DMS153 (cell line): Measurements from ENCODE around the gene B3GALT6.
"Not testable (repeated sequence)": the region's sequence is repeated elsewhere in the genome, so short reads cannot be mapped to it uniquely, and the experiment has no call there.

Experiments
- DNase-seq: peaks from one replicate; lab custom pipeline; 2025; lab: John Stamatoyannopoulos, UW

Gene B3GALT6

DNA sequence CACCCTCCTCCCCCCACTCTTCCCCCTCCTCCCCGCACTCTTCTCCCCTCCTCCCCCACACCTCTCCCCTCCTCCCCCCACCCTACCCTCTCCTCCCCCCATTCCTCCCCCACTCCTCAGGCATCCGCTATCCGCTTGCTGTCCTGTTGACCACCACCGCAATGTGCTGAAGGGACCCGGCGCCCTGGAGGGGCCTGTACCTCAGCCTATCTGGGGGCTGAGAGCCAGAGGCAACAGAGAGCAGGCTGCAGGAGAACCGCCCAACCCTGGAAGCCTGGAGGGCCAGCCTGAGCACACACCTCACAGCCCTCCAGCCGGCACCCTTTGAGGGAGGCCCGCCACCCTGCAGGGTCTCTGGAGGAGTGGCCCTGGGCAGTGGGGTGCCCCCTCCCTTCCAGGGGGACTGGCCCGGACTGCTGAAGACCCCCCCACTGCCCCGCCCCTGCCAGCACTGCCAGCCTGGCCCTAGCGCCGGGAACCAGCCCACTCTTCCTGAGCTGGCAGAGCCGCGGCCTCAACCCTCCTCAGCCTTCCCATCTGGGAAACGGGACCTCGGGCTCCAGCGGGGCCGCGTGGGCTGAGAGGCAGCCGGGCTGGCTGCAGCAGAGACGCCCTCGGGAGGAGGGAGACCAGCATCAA, 13.3 kb downstream of the B3GALT6 start:
- DNase-seq = no peak

DNA sequence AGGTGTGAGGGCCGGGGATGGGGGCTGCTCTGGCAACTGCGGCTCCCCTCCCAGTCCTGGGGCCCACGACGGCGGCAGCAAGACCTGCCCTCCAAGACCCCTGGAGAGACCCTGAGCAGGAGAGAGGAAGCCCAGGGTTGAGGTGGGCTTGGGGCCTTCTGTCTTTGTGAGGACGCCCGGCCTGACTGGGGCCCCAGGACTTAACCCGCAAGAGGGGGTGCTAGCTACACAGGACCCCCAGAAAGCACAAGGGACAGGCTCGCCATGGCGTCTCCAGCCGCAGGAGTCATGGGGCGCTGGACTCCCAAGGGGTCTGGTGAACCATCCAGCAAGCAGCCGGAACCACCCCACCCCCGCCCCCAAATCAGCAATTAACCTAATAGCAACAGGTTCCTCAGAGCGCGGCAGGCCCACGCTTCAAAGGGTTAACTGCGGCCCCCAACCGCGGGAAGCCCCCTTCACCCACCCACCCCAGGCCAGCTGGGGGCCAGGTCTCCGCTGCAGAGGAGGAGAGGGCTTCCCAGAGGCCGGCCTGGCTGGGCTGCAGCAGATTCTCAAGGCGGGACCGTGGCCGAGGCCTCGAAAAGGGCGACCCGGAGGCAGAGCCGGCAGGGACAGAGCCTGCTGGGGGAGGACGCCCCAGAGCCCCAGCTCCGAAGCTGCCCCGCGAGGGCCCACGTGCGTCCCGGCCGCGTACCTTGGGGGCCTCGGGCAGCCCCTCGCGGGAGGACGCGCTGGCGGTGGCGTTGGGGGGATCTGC, 14.0 kb downstream of the B3GALT6 start:
- no peak for DNase-seq

DNA sequence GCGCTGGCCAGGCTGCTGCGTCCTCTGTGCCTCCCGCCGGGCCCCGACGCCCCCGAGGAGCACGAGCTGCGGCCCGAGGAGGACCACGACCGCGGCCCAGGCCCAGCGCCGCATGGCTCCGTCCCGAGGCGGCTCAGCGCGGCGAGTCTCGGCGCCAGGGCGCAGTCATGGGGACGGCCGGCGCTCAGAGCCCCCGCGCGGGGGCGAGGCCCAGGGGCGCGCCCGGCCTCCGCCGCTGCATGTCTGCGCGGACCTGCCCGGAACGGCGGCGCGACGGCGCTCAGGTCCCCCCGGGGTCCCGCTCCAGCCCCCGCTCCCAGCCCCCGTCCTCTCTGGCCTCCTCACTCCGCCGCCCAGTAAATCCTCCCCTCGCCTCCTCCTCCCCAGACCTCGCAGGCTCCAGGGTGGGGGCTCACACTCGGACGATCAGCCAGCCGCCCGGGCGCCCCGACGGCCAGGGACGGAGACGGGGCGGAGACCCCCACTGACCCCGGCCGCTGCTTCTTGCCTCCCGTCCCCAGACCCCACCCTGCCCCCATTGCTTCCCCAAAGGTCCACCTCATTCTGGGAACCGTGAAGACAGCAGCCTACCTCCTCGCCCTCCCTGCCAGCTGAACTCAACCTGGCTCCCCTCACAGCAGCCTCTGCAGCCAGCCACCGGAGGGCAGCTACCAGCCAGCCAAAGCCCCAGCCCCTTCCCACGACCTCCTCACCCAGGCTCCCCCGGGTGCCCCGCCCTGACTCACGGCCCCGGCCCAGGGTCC, 14.7 kb downstream of the B3GALT6 start, which contains the start of gene C1QTNF12:
TSS of gene C1QTNF12 (minus strand) at position 146 of the 764 bp plus-strand sequence. CDS start at position 114, 32 bp downstream.
- no peak for DNase-seq

DNA sequence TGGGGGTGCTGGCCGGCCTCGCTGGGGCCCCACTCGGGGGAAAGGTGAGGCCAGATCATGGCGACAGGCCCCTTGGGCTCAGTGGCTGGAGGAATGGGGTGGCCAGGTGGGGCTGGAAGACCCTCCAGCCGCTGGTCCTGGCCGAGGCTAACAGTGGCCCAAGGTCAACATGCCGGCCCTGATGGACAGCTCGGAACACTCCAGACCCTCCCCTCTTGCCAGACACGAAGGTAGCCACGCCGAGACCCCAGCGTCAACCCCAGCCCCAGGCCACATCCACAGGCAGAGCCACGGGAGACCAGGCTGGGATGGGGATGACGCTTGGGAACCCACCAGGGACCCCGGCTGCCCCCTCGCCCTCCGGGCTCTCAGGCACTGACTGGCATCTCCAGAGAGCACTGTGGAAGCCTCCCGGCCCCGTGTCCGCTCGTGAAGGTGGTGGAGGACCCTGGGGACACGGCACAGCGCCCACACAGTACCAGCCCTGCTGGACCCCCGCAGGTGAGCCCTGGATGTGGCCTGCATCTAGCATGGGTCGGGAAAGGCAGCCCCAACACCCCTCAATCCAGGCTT, 15.4 kb downstream of the B3GALT6 start:
- no peak for DNase-seq

DNA sequence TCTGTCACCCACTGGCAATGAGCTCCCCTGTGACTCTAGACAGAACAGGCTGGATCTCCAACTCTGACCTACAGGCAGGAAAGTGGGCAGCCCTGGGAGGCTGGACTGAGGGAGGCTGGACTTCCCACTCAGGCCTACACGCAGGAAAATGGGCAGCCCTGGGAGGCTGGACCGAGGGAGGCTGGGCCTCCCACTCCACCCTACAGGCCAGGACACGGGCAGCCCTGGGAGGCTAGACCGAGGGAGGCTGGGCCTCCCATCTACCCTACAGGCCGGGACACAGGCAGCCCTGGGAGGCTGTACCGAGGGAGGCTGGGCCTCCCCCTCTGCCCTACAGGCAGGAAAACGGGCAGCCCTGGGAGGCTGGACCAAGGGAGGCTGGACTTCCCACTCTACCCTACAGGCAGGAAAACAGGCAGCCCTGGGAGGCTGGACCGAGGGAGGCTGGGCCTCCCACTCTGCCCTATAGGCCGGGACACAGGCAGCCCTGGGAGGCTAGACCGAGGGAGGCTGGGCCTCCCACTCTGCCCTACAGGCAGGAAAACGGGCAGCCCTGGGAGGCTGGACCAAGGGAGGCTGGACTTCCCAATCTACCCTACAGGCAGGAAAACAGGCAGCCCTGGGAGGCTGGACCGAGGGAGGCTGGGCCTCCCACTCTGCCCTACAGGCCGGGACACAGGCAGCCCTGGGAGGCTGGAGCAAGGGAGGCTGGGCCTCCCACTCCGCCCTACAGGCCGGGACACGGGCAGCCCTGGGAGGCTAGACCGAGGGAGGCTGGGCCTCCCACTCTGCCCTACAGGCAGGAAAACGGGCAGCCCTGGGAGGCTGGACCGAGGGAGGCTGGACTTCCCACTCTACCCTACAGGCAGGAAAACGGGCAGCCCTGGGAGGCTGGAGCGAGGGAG, 16.2 kb downstream of the B3GALT6 start:
- DNase-seq = not testable (repeated sequence)

DNA sequence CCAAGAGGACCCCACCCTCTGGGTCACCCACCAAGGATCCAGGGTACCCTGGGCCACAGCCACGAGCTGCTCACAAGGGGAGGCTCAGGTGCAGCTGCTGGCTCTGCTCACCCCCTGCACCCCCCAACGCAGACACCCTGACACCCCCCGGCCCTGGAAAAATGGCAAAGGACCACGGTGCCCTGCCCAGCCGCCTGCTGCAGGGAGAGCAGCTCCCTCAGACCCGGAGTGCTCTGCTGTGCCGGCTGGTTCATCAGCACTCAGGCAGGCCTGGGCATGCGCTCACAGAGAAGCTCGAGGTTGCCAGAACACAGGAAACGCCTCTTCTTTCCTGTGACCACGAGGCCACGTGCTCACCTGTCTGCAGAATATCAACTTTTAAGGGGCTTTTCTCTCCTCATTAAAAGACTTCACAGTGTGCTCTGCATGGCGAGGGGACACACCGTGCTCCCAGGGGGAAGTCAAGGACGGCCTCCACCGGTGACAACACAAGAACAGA, 18.8 kb downstream of the B3GALT6 start:
- peak; percentile 86 for DNase-seq

DNA sequence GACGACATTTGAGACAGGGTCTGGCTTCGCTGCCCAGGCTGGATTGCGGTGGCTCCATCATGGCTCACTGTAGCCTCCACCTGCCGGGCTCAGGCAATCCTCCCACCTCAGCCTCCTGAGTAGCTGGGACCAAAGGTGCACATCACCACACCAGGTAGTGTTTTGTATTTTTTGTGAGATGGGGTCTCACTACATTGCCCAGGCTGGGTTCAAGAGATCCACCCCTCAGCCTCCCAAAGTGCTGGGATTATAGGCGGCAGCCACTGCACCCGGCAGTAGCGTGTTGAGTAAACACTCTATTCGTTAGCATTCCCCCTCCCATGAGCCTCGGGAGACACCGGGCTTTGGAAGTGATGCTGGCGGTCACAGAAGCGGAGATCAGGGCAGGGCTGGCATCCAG, 21.3 kb downstream of the B3GALT6 start:
- no peak for DNase-seq

DNA sequence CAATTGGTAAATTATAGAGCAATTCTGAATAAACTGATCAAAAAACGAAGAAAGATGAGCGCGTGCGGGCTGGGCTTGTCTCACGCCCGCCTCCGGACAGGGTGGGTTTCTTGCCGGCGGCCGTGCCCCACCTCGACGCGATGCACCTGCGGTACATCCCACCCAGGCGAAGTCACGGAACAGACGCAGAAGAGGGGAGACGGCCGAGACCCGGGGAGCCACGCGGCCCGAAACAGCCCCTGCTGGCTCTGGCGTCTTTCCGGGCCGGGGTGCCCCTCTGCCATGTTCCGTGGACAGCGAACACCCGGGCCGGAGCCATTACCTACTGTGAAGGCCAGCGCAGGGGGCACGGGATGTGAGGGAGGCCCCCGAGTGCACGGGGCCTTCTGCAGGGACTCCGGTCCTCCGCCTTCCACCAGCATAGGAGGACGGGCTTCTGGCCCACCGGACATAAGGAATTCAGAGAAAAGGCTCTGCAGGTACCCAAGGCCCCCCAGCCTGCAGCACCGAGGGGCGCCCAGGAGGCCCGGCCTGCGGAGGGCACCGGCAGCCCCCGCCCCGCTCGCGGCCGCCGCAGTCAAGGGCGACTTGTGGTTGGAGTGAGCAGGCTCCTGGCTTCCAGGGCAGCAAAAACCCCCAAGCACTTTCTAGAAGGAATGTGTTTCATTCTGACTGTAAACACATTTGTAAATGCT, 22.1 kb downstream of the B3GALT6 start:
- DNase-seq = no peak

DNA sequence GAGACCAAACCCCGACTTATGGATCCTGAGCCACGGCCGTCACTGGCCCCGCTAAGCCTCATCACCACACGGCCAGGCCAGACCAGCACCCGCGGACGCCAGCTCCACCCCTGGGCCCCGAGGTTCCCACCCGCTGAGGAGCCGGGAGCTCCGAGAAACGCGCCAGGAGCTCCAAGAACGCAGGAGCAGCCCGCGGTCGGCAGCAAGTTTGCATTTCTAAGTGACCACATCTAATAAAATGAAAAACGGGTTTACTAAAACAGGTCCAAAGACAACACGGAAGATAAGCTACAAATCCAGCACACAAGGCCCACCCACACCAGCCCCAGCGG, 22.6 kb downstream of the B3GALT6 start:
- DNase-seq = no peak

DNA sequence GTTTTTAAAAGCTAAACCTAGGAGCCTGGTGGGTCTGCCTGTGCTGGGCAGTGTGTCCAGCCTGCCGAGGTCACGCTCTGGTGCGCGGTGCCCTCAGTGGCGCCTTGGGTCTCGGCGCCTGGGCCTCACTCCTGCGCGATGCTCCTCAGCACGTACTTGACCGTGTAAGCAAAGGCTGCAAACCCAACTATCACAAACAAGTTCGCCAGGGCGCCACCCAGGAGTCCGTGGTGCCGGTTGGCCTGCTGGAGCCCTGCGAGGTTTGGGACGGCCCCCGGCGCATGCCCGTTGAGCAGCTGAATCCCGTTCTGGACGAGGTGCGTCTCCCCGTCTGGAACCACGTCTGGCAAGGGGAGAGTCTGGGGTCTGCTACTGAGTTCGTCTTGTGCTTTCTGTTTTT, 23.0 kb downstream of the B3GALT6 start:
- no peak for DNase-seq

DNA sequence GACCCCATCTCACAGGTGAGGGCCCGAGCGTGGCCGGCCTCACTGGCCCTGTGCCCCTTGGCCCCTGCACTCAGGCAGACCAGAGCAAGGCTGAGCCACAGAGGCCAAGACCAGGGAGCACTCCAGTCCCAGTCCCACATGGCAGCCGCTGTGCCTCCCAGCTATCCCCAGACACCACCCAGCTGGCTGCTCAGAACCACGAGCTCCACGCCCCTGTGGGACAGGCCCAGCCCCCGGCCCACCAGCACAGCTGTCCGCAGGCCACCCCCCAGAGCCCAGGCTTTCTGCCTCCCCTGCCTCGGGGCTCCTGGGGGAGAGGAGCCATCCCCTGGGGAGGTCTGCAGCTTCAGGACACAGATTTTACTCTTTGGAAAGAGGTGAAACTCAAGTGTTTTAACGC, 23.6 kb downstream of the B3GALT6 start:
- DNase-seq = no peak

DNA sequence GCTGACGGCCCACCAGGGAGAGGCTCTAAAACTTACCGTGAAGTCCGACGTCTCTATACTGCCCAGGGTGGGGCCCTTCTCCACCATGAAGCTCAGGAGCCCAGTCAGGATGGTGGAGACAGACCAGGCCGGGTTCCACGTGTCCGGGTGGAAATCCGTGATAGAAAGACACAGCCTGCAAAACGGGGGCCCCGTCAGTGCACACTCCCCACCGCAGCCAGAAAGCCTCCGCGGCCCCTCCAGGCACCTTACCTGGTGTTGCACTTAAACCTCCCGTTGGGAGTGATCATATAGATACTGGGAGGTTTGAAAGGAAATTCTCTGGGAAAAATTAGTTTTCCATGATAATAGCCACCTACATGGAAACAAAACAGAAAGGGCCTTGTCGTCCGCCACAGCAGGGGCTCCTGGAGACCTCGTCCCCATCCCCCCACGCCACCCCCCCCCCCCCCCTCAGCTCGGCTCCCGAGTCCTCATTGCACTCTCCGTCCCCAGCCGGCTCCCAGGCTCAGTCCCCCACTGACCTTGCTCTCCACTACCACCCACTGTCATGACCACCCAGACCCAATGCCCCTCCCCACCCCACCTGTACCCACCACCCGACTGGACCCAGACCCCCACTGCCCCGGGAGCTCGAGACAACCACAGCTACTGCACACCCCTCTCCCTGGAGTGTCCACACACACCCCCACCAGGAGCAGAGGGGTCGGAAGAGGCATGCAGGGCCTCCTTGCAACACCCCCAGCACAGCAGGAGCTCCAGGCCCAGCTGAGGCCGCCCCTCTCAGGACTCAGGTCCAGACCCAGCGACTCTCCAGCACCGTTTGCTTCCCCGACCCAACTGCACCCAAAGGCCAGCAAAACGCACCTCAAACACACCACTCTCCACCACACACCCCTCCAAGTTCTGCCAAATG, 25.2 kb downstream of the B3GALT6 start:
- DNase-seq = no peak

DNA sequence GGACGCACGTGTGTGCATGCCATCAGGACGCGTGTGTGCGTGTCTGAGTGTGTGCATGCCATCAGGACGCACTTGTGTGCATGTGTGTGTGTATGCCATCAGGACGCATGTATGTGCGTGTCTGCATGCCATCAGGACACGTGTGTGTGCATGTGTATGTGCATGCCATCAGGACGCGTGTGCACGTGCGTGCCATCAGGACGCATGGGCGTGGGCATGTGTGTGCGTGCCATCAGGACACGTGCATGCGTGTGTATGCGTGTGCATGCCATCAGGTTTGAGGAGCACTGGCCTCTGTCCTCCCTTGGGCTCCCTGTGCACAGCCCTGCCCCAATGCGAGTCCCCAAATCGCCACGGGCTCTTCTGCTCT, 27.1 kb downstream of the B3GALT6 start:
- no peak for DNase-seq

DNA sequence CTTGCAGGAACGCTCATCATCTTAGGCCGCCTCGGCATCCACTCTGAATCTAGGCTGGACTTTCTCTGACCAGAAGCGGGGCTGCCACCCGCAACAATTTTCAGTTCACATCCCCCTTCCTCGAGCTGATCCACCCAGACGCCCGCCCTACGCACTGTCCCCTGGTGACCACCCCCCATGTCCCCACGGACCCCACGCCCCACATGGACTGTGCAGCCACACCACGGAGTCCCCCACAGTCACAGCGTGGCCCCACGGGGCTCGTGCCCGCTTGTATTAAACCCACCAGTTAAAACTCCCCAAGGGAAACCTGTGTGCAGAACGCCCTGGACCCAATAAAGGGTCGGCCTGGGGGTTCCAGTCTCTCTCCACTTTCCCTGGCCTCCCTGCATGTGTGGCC, 27.5 kb downstream of the B3GALT6 start:
- no peak for DNase-seq

DNA sequence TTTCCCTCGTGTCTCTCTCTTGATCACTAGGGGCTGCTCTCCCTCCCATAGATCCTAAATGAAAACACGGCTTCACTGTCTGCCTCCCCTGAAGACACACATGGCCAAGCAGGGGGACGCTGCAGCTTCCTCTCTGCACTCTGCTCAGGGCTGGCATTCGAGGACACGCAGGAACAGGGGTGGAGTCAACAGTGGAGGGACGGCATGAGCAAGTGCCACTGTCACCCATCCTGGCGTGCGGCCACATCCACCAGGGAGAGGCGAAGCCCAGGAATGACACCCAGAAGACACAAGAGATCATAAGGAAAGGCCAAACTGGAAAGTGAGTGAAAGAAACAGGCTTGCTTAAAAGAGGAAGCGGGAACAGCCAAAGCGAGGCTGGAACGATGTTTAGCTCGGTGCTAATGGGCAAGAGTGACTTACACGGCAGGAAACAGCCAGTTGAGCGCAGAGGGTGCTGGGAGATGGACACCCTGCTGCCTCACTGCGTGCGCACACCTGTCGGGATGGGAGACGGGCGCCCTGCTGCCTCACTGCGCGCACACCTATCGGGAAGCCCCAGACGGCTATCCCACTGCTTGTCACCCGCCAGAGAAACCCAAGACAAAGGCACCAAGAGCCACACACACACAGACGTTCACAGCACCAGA, 28.0 kb downstream of the B3GALT6 start:
- peak; percentile 89 for DNase-seq

DNA sequence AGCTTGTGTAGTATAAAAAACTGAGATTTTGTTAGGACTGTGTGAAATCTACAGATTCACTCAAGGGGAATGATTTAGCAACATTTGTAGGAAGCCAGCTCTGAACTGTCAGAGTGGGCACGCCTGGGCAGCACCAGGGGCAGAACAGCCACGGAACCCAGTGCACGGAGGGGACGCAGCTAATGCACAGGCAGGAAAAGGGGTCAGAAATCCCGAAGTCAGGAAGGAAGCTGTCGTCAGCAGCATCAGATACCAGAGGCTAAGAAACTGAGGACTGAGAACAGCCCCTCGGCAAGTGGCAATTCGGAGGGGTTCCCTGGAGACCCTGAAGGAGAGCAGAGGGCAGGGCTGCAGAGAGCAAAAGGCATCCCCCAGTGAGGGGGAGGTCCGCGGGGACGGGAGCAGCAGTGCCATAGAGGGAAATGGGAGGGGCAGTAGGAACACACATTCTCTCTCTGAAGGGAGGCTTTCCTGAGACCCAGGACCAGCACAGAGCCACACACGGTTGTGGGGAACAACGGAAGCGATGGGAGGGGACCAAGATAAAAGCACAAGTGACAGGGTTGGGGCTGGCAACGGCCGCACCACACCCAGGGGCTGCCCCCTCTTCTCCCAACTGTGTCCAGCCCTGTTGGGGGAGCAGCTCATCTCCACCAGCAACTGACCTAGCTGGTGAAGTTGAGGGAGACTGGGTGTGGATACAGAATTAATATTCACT, 29.0 kb downstream of the B3GALT6 start:
- DNase-seq = no peak

DNA sequence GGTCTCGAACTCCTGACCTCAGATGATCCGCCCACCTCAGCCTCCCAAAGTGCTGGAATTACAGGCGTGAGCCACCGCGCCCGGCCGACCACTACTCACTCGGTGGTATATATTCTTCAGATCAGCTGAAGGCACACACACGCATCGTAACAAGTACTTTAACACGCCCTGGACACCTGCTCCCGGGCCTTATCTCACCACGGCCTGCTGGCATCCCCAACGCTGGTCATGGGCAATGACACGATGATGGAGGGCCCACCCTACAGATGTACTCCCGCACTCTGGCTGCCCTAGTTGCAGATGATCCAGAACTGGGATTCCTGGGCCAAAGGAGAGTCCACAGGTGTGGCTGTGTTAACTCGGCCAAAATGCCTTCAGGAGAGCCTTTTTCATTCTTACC, 30.0 kb downstream of the B3GALT6 start:
- no peak for DNase-seq

DNA sequence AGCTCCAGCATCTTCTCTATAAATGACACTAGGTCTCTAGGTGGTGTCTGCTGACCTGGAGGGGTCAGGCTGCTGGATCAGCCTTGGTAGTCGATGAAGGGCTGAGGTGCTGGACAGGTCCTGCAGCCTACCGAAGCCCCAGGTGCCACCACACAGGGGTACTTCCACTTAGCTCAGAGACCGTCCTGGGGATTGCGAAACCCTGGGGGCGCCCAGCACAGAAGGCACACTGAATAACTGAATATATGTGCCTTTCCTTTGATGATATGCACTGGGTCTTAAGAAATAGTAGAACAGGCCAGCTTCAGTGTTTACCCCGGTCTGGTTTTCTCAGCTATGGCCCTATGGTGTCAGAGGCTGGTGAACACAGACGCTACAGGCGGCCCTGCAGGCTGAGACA, 30.7 kb downstream of the B3GALT6 start:
- no peak for DNase-seq

DNA sequence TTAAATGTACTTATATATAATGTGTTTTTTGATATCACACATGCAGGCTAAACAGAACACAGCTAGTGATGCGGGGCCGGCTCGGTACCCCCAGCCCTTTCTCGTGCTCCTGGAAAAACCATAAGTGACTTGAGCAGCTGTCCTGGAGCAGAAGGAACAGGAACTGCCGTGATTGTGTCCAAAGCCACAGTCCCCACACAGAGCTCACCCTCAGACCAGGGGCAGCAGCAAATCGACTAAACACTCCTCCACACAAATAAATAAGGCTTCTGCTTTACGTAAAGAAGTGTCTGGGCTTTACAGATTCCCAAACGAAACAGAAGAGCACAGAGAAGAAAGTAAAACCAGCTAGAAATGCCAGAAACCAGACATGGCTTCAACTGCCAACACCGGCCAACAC, 32.0 kb downstream of the B3GALT6 start:
- no peak for DNase-seq
